K562 (cell line): ENCODE measurements around the gene ZNF490.

Source experiments
- EWSR1 ChIP-seq: fragments of 450-650 bp; IDR thresholded peaks from 2 replicates; pipeline ENCODE4 v1.6.1; 2018; ENCODE audit warnings: borderline replicate concordance, mild to moderate bottlenecking, low read depth, moderate library complexity; ENCODE audit not compliant: partially characterized antibody
- LEF1 ChIP-seq: fragments of 450-650 bp; IDR thresholded peaks from 2 replicates; pipeline ENCODE4 v1.6.1; 2016; ENCODE audit warnings: mild to moderate bottlenecking
- SMAD1 ChIP-seq: fragments of 150-350 bp; IDR thresholded peaks from 2 replicates; pipeline ENCODE4 v1.6.1; 2014; ENCODE audit warnings: low read length, low read depth; ENCODE audit not compliant: partially characterized antibody
- TF ChIP-seq, protein P1 (sequence below): fragments of 250-450 bp; sonication (Bioruptor Pico); IDR thresholded peaks from 2 replicates; pipeline ENCODE4 v1.5.0; 2021; ENCODE audit warnings: mild to moderate bottlenecking, moderate library complexity
- TF ChIP-seq, protein P2 (sequence below): fragments of 250-450 bp; sonication (Bioruptor Pico); IDR thresholded peaks from 2 replicates; pipeline ENCODE4 v1.4.0; 2020; ENCODE audit warnings: mild to moderate bottlenecking, moderate library complexity

DNA sequence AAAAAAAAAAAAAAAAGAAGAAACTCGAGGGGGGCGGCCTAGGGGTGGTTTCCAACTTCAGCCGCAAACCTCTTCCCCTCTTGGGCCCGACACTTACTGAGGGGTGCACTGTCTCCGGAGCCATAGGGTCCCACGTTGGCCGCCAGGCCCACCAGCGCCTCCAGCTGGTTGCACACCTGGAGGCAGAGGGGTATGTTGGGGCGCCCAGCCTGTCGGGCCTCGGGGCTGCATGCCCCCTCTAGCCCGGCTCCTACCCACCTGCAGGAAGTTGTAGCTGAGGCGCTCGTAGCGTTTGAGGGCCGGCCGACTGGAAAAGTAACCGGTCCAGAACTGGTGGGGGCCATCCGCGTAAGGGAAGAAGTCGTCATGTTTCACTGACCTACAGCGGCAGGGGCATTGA is 47.4 kb upstream of the ZNF490 start:
- TF ChIP-seq EWSR1: no peak
- TF ChIP-seq LEF1: no peak
- TF ChIP-seq, protein P1, sequence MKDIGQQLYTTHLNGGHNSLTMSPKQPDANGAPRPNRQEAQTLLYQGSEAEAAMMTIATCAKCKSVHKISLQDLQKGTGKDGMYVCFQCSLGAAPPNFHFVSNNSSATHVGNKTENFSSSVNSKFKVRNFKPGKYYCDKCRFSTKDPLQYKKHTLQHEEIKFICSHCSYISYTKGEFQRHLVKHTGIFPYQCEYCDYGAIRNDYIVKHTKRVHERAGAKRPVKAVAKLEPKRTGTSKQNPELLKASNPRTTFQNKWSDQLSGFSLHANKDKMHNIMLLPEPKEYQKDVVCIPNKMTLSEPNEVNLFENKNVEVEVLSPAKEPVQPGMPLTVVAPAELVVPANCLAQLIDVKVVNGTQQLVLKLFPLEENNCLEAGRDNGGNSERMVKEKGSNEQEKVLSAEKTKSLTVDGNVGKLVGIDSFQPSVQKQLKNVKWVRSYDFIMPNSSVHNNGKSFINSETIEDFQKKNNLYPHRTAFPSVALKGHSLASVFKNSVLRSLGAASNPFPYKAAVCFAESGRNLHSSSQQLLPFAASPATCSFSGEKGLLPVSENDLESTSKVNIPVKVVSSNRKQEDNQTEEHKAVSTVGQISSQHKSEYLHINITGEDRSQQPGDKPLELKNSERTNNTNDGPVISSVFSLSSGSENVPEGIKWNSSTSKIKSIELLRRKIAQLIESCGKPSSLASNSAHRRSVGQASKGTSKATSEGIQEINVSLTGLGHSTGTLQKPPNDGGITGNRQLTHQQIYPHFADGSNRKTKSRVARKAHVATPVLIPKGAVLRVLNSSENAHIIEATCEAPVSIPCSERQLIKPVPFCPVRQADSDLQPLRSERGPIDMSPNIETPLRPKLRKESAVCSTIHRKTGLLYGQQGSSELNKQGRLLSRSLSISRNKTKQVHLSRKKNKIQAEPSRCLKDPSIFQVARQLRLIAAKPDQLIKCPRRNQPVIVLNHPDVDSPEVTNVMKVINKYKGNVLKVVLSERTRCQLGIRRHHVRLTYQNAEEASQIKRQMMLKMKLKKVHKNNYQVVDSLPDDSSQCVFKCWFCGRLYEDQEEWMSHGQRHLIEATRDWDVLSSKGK (CRISPR knock-in tag): no peak
- TF ChIP-seq SMAD1: no peak
- TF ChIP-seq, protein P2, sequence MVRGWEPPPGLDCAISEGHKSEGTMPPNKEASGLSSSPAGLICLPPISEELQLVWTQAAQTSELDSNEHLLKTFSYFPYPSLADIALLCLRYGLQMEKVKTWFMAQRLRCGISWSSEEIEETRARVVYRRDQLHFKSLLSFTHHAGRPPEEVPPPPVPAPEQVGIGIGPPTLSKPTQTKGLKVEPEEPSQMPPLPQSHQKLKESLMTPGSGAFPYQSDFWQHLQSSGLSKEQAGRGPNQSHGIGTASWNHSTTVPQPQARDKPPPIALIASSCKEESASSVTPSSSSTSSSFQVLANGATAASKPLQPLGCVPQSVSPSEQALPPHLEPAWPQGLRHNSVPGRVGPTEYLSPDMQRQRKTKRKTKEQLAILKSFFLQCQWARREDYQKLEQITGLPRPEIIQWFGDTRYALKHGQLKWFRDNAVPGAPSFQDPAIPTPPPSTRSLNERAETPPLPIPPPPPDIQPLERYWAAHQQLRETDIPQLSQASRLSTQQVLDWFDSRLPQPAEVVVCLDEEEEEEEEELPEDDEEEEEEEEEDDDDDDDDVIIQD (CRISPR knock-in tag): no peak
